Measurements from ENCODE around the gene DVL1.
"Not testable (repeated sequence)": the region's sequence is repeated elsewhere in the genome, so short reads cannot be mapped to it uniquely, and the experiment has no call there.

Gene DVL1

GRCh38 chr1:1373051-1373814 lies 24.0 kb upstream of the DVL1 start:
- no peak for DNase-seq

- peak; percentile 22 for DNase-seq
These were observed 22.8 kb upstream of the DVL1 start for GRCh38 chr1:1371746-1372711.

GRCh38 chr1:1371364-1371745 lies 22.1 kb upstream of the DVL1 start:
- no peak for DNase-seq

GRCh38 chr1:1370771-1371300 lies 21.6 kb upstream of the DVL1 start:
- no peak for DNase-seq

GRCh38 chr1:1370094-1370493 lies 20.9 kb upstream of the DVL1 start:
- DNase-seq = not testable (repeated sequence)

- no peak for DNase-seq
These were observed 18.1 kb upstream of the DVL1 start for GRCh38 chr1:1367315-1367714.

- DNase-seq = no peak
These were observed 17.5 kb upstream of the DVL1 start for GRCh38 chr1:1366699-1367066.

GRCh38 chr1:1365875-1366698 lies 16.9 kb upstream of the DVL1 start:
- DNase-seq = no peak

- no peak for DNase-seq
These were observed 15.0 kb upstream of the DVL1 start for GRCh38 chr1:1364266-1364665.

GRCh38 chr1:1361982-1362423 lies 12.8 kb upstream of the DVL1 start:
- DNase-seq = no peak

- no peak for DNase-seq
These were observed 12.2 kb upstream of the DVL1 start for GRCh38 chr1:1361233-1361981.

- DNase-seq = no peak
These were observed 11.4 kb upstream of the DVL1 start for GRCh38 chr1:1360506-1361169.

GRCh38 chr1:1359664-1360468 lies 10.6 kb upstream of the DVL1 start:
- DNase-seq = no peak

- DNase-seq = no peak
These were observed 10.1 kb upstream of the DVL1 start for GRCh38 chr1:1359308-1359663.

GRCh38 chr1:1358433-1359271 lies 9.4 kb upstream of the DVL1 start, which contains the start of gene MXRA8:
MXRA8 (minus strand) TSS chr1:1358555; CDS start chr1:1358504, 51 bp downstream.
- no peak for DNase-seq

- DNase-seq = no peak
These were observed 8.7 kb upstream of the DVL1 start for GRCh38 chr1:1357871-1358432.

- no peak for DNase-seq
These were observed 7.7 kb upstream of the DVL1 start for GRCh38 chr1:1356796-1357401.

GRCh38 chr1:1356166-1356795 lies 7.1 kb upstream of the DVL1 start:
- DNase-seq = no peak

Measured in KG1 (cell line).